Measurements from ENCODE around the gene PCIF1. TPM values are rescaled to one million over a fixed set of nuclear protein-coding genes. Genes with fewer than 3 reads are reported as not detected.

Gene PCIF1
- total and polyA plus RNA-seq, 7 donors: 24.7 to 46.7 (median 29.7) TPM

- Histone ChIP-seq H3K4me3 (no peak overlapping the region), H3K27ac (peak overlapping the region; percentile 60), H3K4me1 (peaks cover 22% of the 10 kb centered on the region), H3K27me3 (ENCODE audit: insufficient read depth in 3 of 3, low read length in 2 of 3) (no peaks in the 10 kb centered on the region), H3K9me3 (no peaks in the 10 kb centered on the region), H3K36me3 (ENCODE audit: insufficient read depth in 1 of 2, low read depth in 1 of 2) (peaks cover 16 to 100% of the 10 kb centered on the region in 2 donors)
- 29 to 47% (median 41%) methylated on average over 10 of the region's 10 CpGs for WGBS, 3 donors
- TF ChIP-seq, protein P1, sequence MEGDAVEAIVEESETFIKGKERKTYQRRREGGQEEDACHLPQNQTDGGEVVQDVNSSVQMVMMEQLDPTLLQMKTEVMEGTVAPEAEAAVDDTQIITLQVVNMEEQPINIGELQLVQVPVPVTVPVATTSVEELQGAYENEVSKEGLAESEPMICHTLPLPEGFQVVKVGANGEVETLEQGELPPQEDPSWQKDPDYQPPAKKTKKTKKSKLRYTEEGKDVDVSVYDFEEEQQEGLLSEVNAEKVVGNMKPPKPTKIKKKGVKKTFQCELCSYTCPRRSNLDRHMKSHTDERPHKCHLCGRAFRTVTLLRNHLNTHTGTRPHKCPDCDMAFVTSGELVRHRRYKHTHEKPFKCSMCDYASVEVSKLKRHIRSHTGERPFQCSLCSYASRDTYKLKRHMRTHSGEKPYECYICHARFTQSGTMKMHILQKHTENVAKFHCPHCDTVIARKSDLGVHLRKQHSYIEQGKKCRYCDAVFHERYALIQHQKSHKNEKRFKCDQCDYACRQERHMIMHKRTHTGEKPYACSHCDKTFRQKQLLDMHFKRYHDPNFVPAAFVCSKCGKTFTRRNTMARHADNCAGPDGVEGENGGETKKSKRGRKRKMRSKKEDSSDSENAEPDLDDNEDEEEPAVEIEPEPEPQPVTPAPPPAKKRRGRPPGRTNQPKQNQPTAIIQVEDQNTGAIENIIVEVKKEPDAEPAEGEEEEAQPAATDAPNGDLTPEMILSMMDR (IDR thresholded peaks at IDR 0.05): no peak
- intact Hi-C loops (cut with DNase I): loop anchor here in 1 of 2 donors (5.0 kb wide), 1 partner anchor 127 kb away; no protein-coding TSS in a partner anchor
- DNase-seq: no peak
- peak in 3 of 4 donors; percentile 3 to 19 (median 3) for ATAC-seq
Measured at GRCh38 chr20:45948742-45949541, 14.5 kb downstream of the PCIF1 start.

- peaks cover 14% of the 10 kb centered on the region for H3K4me1 ChIP-seq
- H3K27me3 ChIP-seq (ENCODE audit: insufficient read depth in 3 of 3, low read length in 2 of 3): no peaks in the 10 kb centered on the region
- peaks cover 14 to 95% of the 10 kb centered on the region in 2 donors for H3K36me3 ChIP-seq (ENCODE audit: insufficient read depth in 1 of 2, low read depth in 1 of 2)
- ATAC-seq (peak in 1 of 4 donors; percentile 6), DNase-seq (no peak)
- intact Hi-C loops (cut with DNase I): loop anchor here in 1 of 2 donors (5.0 kb wide), 1 partner anchor 127 kb away; no protein-coding TSS in a partner anchor
- TF ChIP-seq, protein P1 (IDR thresholded peaks at IDR 0.05): no peak
- WGBS, 3 donors: 54 to 74% (median 63%) methylated on average over 13 of the region's 13 CpGs
- H3K27ac ChIP-seq: no peak overlapping the region
- H3K4me3 ChIP-seq: no peak overlapping the region
- H3K9me3 ChIP-seq: no peaks in the 10 kb centered on the region
Measured at GRCh38 chr20:45949542-45950329, 15.3 kb downstream of the PCIF1 start.

GRCh38 chr20:45950330-45950646, 15.8 kb downstream of the PCIF1 start:
- intact Hi-C loops (cut with DNase I): no loop called here
- Histone ChIP-seq H3K9me3 (no peaks in the 10 kb centered on the region), H3K36me3 (ENCODE audit: insufficient read depth in 1 of 2, low read depth in 1 of 2) (peaks cover 10 to 90% of the 10 kb centered on the region in 2 donors), H3K4me1 (peaks cover 8% of the 10 kb centered on the region), H3K27me3 (ENCODE audit: insufficient read depth in 3 of 3, low read length in 2 of 3) (no peaks in the 10 kb centered on the region), H3K4me3 (no peak overlapping the region), H3K27ac (no peak overlapping the region)
- TF ChIP-seq, protein P1 (IDR thresholded peaks at IDR 0.05): no peak
- no peak for DNase-seq
- ATAC-seq: no peak
- 64 to 78% (median 73%) methylated on average over 9 of the region's 9 CpGs for WGBS, 3 donors

DNA sequence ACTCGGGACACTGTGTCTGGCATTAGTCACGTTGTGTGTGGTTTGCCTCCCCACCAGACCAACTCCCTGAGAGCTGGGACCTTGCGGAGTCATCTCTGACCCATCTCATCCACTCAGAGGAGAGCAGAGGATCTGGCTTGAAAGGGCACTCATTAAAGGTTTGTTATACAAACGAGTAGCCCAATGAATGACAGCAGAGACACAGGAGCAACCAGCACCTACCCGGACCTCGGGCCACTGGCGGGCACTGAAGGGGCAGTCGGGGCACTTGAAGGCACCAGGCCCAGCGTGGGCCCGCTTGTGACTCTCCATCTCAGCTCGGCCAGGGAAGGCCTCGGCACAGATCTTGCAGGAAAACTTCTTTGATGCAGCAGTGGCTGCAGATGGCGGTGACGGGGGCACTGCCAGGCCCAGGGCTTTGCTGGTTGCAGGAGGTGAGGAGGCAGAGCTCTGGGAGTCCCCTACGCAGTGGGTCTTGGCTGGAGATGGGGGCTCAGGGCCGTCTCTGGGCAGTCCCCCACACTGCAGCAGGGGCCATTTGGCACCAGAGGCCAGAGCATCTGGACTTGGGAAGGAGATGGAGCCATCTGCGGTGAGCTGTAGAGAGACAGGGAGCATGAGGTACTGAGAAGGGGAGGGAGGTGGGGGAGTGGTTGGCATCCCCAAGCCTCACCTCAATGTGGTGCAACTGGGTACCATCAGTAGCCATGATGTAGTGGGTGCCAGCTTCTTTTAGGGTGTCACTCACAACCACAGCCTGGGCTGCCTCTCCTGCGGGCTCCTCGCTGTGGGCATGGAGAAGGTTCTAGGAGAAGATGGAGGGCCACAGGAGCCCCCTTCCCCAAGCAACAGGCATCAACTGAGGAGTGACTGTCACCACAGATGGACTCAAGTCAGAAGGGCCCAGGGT, 17.7 kb downstream of the PCIF1 start:
- intact Hi-C loops (cut with DNase I): no loop called here
- WGBS, 3 donors: 85 to 91% (median 89%) methylated on average over 19 of the region's 19 CpGs
- Histone ChIP-seq H3K27ac (peak overlapping the region; percentile 17), H3K36me3 (ENCODE audit: insufficient read depth in 1 of 2, low read depth in 1 of 2) (peaks cover 10 to 90% of the 10 kb centered on the region in 2 donors), H3K9me3 (no peaks in the 10 kb centered on the region), H3K4me1 (no peaks in the 10 kb centered on the region), H3K27me3 (ENCODE audit: insufficient read depth in 3 of 3, low read length in 2 of 3) (no peaks in the 10 kb centered on the region), H3K4me3 (no peak overlapping the region)
- TF ChIP-seq, protein P1 (IDR thresholded peaks at IDR 0.05): no peak
- DNase-seq: no peak
- no peak for ATAC-seq

Measured in psoas muscle (tissue), 8 donors.